Upper lobe of left lung (tissue), 4 donors: Measurements from ENCODE around the gene INKA1.

Source experiments
- CTCF ChIP-seq, 6 experiments: fragments of 450-650 bp in 4 of 6; fragments of 200-600 bp in 2 of 6; sonication (generic) in 2 of 6; IDR thresholded peaks; one replicate each; pipeline ENCODE4 v1.5.1; 2016 to 2019; ENCODE audit warnings: antibody characterized with exemption in 6 of 6
- EP300 ChIP-seq, 4 donors: sonication (generic); formaldehyde crosslinking; IDR thresholded peaks; one replicate each; pipeline ENCODE4 v1.5.1; 2017; ENCODE audit warnings: antibody characterized with exemption in 4 of 4, control low read depth in 2 of 4
- POLR2A ChIP-seq, 4 donors: fragments of 450-650 bp; IDR thresholded peaks; one replicate each; pipeline ENCODE4 v1.5.1; 2016 to 2017; ENCODE audit warnings: antibody characterized with exemption in 4 of 4, mild to moderate bottlenecking in 2 of 4
- POLR2AphosphoS5 ChIP-seq, 2 donors: sonication (generic); formaldehyde crosslinking; IDR thresholded peaks; one replicate each; pipeline ENCODE4 v1.5.1; 2017; ENCODE audit warnings: antibody characterized with exemption in 2 of 2

GRCh38 chr3:49790626-49791411 is 12.2 kb upstream of the INKA1 start:
- no peak for TF ChIP-seq POLR2A (IDR thresholded peaks at IDR 0.05)
- TF ChIP-seq CTCF (IDR thresholded peaks at IDR 0.05) = no peak
- TF ChIP-seq POLR2AphosphoS5 (IDR thresholded peaks at IDR 0.05) = no peak
- no peak for TF ChIP-seq EP300 (IDR thresholded peaks at IDR 0.05)
